Tibial nerve (tissue), 4 donors: ENCODE measurements around the gene SLC29A3. TPM values are rescaled to one million over a fixed set of nuclear protein-coding genes. Genes with fewer than 3 reads are reported as not detected.
A peak's percentile ranks its signal among the peaks of the same experiment; 100 is the strongest.

ENCODE experiments used
- DNase-seq, 2 donors: peaks; one replicate each; pipeline ENCODE4 v3.0.0-alpha.2; 2019; ENCODE audit warnings: low spot score in 2 of 2
- H3K27ac ChIP-seq, 4 donors: fragments of 200-600 bp; sonication (generic) in 3 of 4; one replicate each; pipeline ENCODE4 v1.5.1; 2017 to 2019; ENCODE audit warnings: mild to moderate bottlenecking in 1 of 4
- H3K27me3 ChIP-seq, 2 donors: fragments of 200-600 bp; sonication (generic) in 1 of 2; one replicate each; pipeline versions ENCODE4 v1.5.1 to v1.6.0; 2017 to 2019
- H3K36me3 ChIP-seq, 3 donors: fragments of 200-600 bp; sonication (generic); one replicate each; pipeline ENCODE4 v1.5.1; 2018 to 2019
- H3K4me1 ChIP-seq, 4 donors: fragments of 200-600 bp; sonication (generic) in 3 of 4; one replicate each; pipeline ENCODE4 v1.5.1; 2017 to 2019
- H3K4me3 ChIP-seq, 4 donors: fragments of 200-600 bp; sonication (generic) in 3 of 4; one replicate each; pipeline ENCODE4 v1.5.1; 2017 to 2019; ENCODE audit warnings: mild to moderate bottlenecking in 1 of 4, moderate library complexity in 1 of 4
- H3K9me3 ChIP-seq, 4 donors: fragments of 200-600 bp; sonication (generic) in 3 of 4; one replicate each; pipeline ENCODE4 v1.5.1; 2017 to 2019
- EP300 ChIP-seq, 2 donors: sonication (generic); formaldehyde crosslinking; IDR thresholded peaks; one replicate each; pipeline ENCODE4 v1.6.1; 2017; ENCODE audit warnings: antibody characterized with exemption in 2 of 2, mild to moderate bottlenecking in 1 of 2
- POLR2A ChIP-seq, 2 donors: fragments of 450-650 bp; IDR thresholded peaks; one replicate each; pipeline ENCODE4 v1.6.1; 2017; ENCODE audit warnings: antibody characterized with exemption in 2 of 2, mild to moderate bottlenecking in 2 of 2, moderate library complexity in 2 of 2
- WGBS, 2 donors: methylation state at CpG; one replicate each; pipeline ENCODE4 v1.1.5; 2018; 5-methylcytosine and 5-hydroxymethylcytosine counted together
- total RNA-seq, 4 donors: library from RNA; depleted of rRNA; stranded (reverse); fragments of >200 nt; gene quantifications; one replicate each; pipeline ENCODE4 v1.1.0, GENCODE V29; 2016
- TF ChIP-seq, protein P1 (sequence below), 5 experiments: fragments of 200-600 bp in 3 of 5; fragments of 450-650 bp in 2 of 5; sonication (generic) in 3 of 5; IDR thresholded peaks; one replicate each; pipeline ENCODE4 v1.5.1; 2016 to 2019; ENCODE audit warnings: antibody characterized with exemption in 5 of 5, mild to moderate bottlenecking in 3 of 5, moderate library complexity in 2 of 5

Gene SLC29A3
- total RNA-seq, 4 donors from 2014 or later, result 6.5 to 10.1 (median 7.4) TPM

DNA sequence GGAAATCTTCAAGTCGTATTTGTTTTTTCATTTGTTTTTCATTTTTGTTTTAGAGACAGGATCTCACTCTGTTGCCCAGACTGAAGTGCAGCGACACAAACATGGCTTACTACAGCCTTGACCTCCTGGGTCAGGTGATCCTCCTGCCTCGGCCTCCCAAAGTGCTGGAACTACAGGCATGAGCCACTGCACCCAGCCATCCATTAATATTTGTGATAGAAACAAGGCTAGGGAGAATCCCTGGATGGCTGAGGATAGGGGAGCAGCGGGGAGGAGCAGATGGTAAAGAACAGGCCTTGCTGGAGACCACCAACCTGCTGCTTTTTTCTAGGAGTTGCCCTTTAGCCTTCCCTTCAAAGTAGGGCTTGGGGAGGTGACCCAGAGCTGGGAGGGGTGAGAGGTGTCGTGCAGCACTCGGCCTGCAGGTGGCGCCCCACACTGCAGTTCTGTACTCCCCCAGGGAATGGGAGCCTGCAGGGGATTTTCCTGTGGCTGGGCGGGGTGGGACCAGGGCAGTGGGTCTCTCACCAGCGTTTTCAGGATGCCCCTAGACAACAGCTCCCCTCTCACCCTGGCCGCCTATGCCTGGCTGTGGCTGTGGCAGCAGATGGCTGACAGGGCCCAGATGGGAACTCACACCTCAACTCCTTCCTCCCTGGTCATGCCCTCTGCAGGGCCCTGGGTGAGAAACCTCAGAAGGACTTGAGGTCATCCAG is 65.1 kb downstream of the SLC29A3 start:
- peak; percentile 51 to 79 for DNase-seq
- no peak overlapping the region for H3K27ac ChIP-seq
- WGBS, 2 donors, result 35 to 37% methylated on average over 10 of the region's 10 CpGs

DNA sequence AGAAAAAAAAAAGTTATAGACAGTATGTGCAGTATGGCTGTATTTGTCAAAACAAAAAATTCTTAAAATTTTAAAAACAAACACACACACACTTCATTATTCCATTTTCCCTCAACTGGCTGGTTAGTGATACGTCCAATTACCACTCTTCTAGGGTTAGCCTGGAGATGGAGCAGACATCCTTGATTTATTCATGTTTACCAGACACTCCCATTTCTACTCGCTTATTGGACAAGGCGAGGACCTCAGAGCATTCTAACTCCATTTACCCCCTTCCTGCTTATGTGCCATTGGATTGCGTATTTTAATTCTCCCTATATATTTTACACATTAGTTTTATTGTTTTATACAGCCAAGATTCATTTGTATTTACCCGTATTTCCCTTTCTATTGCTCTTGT is 69.1 kb downstream of the SLC29A3 start:
- WGBS, 2 donors, result 83 to 89% methylated on average over 5 of the region's 5 CpGs
- Histone ChIP-seq H3K36me3 (no peaks in the 10 kb centered on the region), H3K27ac (no peak overlapping the region), H3K9me3 (no peaks in the 10 kb centered on the region), H3K27me3 (no peaks in the 10 kb centered on the region), H3K4me1 (peaks cover 0 to 4% (median 0%) of the 10 kb centered on the region in 4 donors), H3K4me3 (no peak overlapping the region)
- no peak for DNase-seq
- TF ChIP-seq EP300 (IDR thresholded peaks at IDR 0.05) (no peak), POLR2A (IDR thresholded peaks at IDR 0.05) (no peak)
- TF ChIP-seq, protein P1, sequence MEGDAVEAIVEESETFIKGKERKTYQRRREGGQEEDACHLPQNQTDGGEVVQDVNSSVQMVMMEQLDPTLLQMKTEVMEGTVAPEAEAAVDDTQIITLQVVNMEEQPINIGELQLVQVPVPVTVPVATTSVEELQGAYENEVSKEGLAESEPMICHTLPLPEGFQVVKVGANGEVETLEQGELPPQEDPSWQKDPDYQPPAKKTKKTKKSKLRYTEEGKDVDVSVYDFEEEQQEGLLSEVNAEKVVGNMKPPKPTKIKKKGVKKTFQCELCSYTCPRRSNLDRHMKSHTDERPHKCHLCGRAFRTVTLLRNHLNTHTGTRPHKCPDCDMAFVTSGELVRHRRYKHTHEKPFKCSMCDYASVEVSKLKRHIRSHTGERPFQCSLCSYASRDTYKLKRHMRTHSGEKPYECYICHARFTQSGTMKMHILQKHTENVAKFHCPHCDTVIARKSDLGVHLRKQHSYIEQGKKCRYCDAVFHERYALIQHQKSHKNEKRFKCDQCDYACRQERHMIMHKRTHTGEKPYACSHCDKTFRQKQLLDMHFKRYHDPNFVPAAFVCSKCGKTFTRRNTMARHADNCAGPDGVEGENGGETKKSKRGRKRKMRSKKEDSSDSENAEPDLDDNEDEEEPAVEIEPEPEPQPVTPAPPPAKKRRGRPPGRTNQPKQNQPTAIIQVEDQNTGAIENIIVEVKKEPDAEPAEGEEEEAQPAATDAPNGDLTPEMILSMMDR (IDR thresholded peaks at IDR 0.05), result no peak

More for the DNA sequence above, 65.1 kb downstream of the SLC29A3 start:
- Histone ChIP-seq H3K4me1 (peaks cover 0 to 4% (median 0%) of the 10 kb centered on the region in 4 donors), H3K27me3 (no peaks in the 10 kb centered on the region), H3K4me3 (no peak overlapping the region), H3K9me3 (no peaks in the 10 kb centered on the region), H3K36me3 (no peaks in the 10 kb centered on the region)
- TF ChIP-seq, protein P1 (IDR thresholded peaks at IDR 0.05), result peak; percentile 87 to 94 (median 92)
- TF ChIP-seq EP300 (IDR thresholded peaks at IDR 0.05), result no peak

DNA sequence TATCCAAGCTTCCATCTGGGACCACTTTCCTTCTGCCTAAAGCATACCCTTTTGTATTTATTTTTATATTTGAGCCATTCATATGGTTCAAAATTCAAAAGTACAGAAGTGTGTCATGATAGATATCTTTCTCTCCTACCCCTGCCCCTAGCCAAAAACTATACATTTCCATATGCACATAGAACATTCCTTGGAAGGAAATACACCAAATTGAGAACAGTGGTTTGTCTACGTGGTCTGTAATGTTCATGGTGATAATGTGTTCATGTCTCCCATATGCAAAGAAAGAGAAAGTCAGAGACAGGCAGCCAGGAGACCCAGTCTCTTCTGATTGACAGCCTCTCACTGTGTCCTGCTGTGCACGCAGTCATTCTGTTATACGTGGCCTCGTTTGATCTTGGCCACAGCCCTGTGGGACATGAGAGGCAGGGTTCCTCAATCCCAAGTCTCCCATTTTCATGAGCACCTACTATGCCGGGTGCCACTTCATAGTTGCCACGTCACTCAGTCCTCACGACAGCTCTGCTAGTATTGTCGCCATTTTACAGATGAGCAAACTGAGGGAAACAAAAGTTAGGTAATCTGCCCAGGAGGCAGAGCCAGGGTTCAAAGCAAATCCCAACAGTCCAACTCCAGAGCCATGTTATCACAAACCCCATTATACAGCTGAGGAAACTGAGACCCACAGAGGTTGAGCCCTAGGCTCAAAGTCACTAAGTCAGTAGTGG is 69.7 kb downstream of the SLC29A3 start:
- DNase-seq, result no peak
- Histone ChIP-seq H3K4me1 (peaks cover 0 to 4% (median 0%) of the 10 kb centered on the region in 4 donors), H3K27me3 (no peaks in the 10 kb centered on the region), H3K27ac (no peak overlapping the region), H3K4me3 (no peak overlapping the region), H3K9me3 (no peaks in the 10 kb centered on the region), H3K36me3 (no peaks in the 10 kb centered on the region)
- TF ChIP-seq EP300 (IDR thresholded peaks at IDR 0.05), result no peak
- TF ChIP-seq, protein P1 (IDR thresholded peaks at IDR 0.05), result no peak
- TF ChIP-seq POLR2A (IDR thresholded peaks at IDR 0.05), result no peak
- WGBS, 2 donors, result 80 to 91% methylated on average over 8 of the region's 8 CpGs

DNA sequence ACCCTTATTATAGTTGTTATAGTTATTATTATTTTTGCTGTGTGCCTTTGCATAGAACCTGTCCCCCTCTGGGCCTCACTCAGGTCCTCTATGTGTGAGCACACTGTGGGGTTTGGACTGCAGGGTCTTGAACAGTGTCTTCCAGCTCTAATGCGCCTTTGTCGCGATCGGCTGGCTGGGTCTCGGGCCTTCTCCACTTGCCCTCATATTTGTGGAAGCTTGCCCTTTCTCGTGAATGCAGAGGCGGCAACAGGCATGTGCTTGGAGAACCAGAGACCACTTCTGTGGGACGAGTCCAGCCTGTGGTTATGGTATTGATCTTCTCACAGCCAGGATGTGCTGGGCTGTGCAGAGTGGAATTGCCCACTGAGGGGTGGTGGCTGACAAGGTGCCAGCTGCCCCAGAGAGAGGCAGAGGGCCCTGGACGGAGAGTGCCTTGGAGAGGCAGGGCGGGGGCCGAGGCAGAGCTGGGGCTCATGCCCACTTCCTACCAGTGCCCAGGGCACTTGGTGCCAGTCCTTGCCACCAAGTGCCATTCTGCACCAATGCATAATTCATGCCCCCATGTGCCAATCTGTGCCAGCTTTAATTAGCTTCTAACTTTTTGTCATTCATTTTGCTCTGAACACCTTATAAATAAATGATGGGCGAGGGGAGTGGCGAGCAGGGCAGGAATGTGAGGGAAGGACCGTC is 70.9 kb downstream of the SLC29A3 start:
- no peak for TF ChIP-seq POLR2A (IDR thresholded peaks at IDR 0.05)
- no peak for TF ChIP-seq EP300 (IDR thresholded peaks at IDR 0.05)
- TF ChIP-seq, protein P1 (IDR thresholded peaks at IDR 0.05), result no peak
- WGBS, 2 donors, result 65 to 71% methylated on average over 14 of the region's 14 CpGs
- Histone ChIP-seq H3K27ac (no peak overlapping the region), H3K4me3 (no peak overlapping the region), H3K36me3 (no peaks in the 10 kb centered on the region), H3K4me1 (no peaks in the 10 kb centered on the region), H3K27me3 (no peaks in the 10 kb centered on the region), H3K9me3 (no peaks in the 10 kb centered on the region)
- no peak for DNase-seq

DNA sequence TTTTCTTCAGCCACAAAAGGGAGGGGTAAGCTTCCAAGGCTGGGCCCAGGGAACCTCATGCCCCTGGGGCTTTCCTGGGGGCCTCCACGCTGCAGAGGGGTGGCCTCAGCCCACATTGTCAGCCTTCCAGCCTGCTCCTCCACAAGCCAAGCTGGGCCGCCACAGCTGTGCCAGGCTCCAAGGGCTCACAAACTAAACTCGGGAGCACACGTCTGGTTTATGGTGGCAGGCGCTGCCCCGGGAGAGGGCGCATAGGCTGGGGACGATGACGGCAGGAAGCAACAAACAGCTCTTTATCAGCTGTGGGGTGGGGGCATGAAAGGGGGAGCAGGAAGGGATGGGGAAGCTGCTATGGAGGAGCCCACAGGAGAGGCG is 71.4 kb downstream of the SLC29A3 start:
- H3K27me3 ChIP-seq, result no peaks in the 10 kb centered on the region
- no peak overlapping the region for H3K27ac ChIP-seq
- no peaks in the 10 kb centered on the region for H3K9me3 ChIP-seq
- H3K36me3 ChIP-seq, result no peaks in the 10 kb centered on the region
- no peak overlapping the region for H3K4me3 ChIP-seq
- WGBS, 2 donors, result 26 to 29% methylated on average over 10 of the region's 10 CpGs
- no peak for TF ChIP-seq EP300 (IDR thresholded peaks at IDR 0.05)
- no peak for TF ChIP-seq POLR2A (IDR thresholded peaks at IDR 0.05)
- TF ChIP-seq, protein P1 (IDR thresholded peaks at IDR 0.05), result no peak
- DNase-seq, result no peak
- no peaks in the 10 kb centered on the region for H3K4me1 ChIP-seq
